Subcutaneous abdominal adipose tissue (tissue), 5 donors: Measurements from ENCODE around the gene ZNF511.
"Not testable (repeated sequence)": the region's sequence is repeated elsewhere in the genome, so short reads cannot be mapped to it uniquely, and the experiment has no call there.

Source experiments
- H3K27ac ChIP-seq: one replicate; pipeline ENCODE4 v1.7.0; 2013; ENCODE audit warnings: low read depth, mild to moderate bottlenecking, inconsistent platforms, low read length, moderate library complexity
- H3K27me3 ChIP-seq, 5 donors: one replicate each; pipeline ENCODE4 v1.7.0; 2013; ENCODE audit warnings: low read length in 5 of 5, inconsistent platforms in 1 of 5; ENCODE audit not compliant: control insufficient read depth in 5 of 5, insufficient read depth in 4 of 5
- H3K36me3 ChIP-seq, 5 donors: one replicate each; pipeline ENCODE4 v1.7.0; 2013; ENCODE audit warnings: low read length in 5 of 5; ENCODE audit not compliant: control insufficient read depth in 5 of 5, insufficient read depth in 5 of 5
- H3K4me1 ChIP-seq, 5 donors: one replicate each; pipeline ENCODE4 v1.7.0; 2013; ENCODE audit warnings: low read length in 5 of 5, mild to moderate bottlenecking in 3 of 5, moderate library complexity in 1 of 5; ENCODE audit not compliant: control insufficient read depth in 5 of 5, insufficient read depth in 5 of 5
- H3K4me3 ChIP-seq, 5 donors: one replicate each; pipeline ENCODE4 v1.7.0; 2013; ENCODE audit warnings: low read length in 5 of 5, low read depth in 1 of 5
- H3K9ac ChIP-seq, 5 donors: one replicate each; pipeline ENCODE4 v1.7.0; 2013; ENCODE audit warnings: low read length in 5 of 5, mild to moderate bottlenecking in 4 of 5, moderate library complexity in 3 of 5
- H3K9me3 ChIP-seq, 5 donors: one replicate each; pipeline ENCODE4 v1.7.0; 2013; ENCODE audit warnings: low read length in 5 of 5; ENCODE audit not compliant: control insufficient read depth in 5 of 5
- donor health status: healthy.
- donor health status: healthy.
- donor health status: healthy.
- donor health status: healthy.
- donor health status: healthy.

Gene ZNF511

DNA sequence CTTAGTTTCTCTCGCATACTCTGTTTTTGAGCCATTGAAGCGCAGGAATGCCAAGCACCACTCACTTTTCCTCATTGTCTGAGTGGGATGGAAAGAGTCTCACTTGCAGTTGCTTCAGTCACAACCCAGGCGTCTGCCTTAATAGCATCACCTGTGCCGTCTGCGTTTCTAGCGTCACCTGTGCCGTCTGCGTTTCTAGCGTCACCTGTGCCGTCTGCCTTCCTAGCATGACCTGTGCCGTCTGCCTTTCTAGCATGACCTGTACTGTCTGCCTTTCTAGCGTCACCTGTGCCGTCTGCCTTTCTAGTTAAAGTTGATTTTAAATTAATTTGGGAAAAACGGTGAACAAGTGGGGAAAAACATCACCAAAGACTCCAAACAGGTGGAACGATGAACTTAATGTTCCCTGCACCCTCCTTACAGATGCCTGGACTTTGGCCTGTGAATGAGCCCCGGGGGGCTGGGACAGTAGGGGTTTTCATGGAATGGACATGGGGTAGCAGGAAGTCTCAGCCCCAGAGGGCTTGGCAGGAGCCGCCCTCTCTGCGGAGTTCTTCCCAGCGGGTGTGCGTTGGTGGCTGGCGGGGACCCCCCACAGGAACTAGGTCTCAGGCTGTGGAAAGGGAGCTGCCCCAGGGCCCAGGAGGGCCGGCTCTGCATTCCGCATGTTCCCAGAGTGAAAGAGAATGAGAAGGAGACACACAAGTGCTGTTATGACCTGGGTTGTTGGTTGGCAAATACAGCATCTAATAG is 3.5 kb downstream of the ZNF511 start:
- Histone ChIP-seq H3K27me3 (no peaks in the 10 kb centered on the region), H3K9me3 (no peaks in the 10 kb centered on the region), H3K4me3 (no peak overlapping the region), H3K9ac (no peak overlapping the region), H3K4me1 (peaks cover 0 to 19% (median 17%) of the 10 kb centered on the region in 5 donors), H3K27ac (no peak overlapping the region), H3K36me3 (peaks cover 0 to 32% (median 26%) of the 10 kb centered on the region in 5 donors)

DNA sequence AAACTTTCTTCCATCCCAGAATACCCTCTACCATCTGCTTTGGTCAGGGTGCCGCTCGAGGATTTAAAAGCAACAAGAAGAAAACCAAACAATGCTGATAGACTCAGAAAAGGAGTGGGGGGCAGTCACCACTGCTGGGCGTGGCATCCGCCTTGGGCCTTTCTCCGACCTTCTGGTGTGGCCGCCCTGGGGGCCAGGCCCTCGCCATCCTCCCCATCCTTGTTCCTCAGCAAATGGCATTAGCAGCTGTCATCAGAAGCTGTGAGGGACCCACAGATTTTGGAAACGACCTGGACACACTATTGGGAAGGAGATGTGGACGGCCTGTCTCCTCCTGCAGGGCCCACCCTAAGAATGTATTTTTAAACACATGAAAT is 4.0 kb downstream of the ZNF511 start:
- no peaks in the 10 kb centered on the region for H3K9me3 ChIP-seq
- H3K4me1 ChIP-seq, result peaks cover 0 to 13% (median 12%) of the 10 kb centered on the region in 5 donors
- no peak overlapping the region for H3K27ac ChIP-seq
- H3K27me3 ChIP-seq, result no peaks in the 10 kb centered on the region
- no peak overlapping the region for H3K9ac ChIP-seq
- no peak overlapping the region for H3K4me3 ChIP-seq
- peaks cover 0 to 32% (median 26%) of the 10 kb centered on the region in 5 donors for H3K36me3 ChIP-seq

DNA sequence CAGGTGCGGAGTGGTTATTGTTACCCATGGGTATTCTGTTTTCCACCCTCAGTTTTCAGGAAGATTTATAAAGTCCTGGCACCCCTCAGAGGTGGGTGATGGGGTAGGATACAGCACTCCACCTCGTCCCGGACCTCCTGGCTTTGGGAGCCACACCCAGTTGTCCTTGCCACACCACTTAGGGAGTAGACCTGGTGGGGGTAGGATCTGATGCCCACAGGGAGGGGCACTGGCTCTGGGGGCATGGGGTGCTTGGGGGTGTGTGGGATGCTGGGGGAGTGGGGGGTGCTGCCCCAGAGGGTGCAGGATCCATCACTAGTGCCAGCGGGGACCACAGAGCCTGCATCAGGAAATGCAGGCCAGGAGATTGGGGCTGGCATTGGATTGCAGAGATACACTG is 4.5 kb downstream of the ZNF511 start:
- H3K4me1 ChIP-seq, result peaks cover 0 to 9% (median 7%) of the 10 kb centered on the region in 5 donors
- H3K4me3 ChIP-seq, result no peak overlapping the region
- H3K9ac ChIP-seq, result no peak overlapping the region
- peaks cover 0 to 32% (median 26%) of the 10 kb centered on the region in 5 donors for H3K36me3 ChIP-seq
- H3K27ac ChIP-seq, result no peak overlapping the region
- no peaks in the 10 kb centered on the region for H3K27me3 ChIP-seq
- H3K9me3 ChIP-seq, result no peaks in the 10 kb centered on the region

DNA sequence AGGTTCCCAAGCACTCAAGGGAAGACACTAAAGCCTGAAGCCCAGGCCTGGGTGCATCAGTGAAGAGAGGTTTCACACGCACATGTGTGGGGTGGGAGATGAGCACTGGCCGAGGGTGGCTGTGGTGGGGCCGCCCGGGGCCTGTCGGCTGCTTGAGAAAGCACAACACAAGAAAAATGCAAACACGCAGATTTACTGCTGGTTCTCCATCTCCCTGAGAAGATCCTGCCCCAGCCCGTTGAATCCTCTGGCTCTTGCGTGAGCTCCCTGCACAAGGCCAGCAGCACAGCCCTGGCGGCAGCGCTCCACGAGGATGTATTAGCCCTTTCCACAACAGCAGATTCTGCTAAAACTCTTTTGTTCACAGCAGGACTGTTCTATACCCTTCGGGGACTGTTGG is 6.2 kb downstream of the ZNF511 start:
- Histone ChIP-seq H3K4me3 (no peak overlapping the region), H3K4me1 (peaks cover 0 to 9% (median 7%) of the 10 kb centered on the region in 5 donors), H3K36me3 (peaks cover 0 to 29% (median 24%) of the 10 kb centered on the region in 5 donors), H3K27me3 (peaks cover 7 to 14% (median 11%) of the 10 kb centered on the region in 5 donors), H3K9me3 (no peaks in the 10 kb centered on the region), H3K27ac (no peak overlapping the region), H3K9ac (no peak overlapping the region)

DNA sequence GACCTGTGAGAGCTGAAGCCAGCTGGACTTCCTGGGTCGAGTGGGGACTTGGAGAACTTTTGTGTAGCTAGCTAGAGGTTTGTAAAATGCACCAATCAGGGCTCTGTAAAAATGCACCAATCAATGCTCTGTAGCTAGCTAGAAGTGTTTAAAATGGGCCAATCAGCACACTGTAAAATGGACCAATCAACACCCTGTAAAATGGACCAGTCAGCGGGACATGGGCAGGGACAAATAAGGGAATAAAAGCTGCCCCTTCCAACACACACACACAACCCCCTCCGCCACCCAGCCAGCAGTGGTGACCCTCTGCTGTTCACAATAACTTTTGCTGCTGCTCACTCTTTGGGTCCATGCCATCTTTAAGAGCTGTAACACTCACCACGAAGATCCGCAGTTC is 7.1 kb downstream of the ZNF511 start:
- H3K9me3 ChIP-seq, result peaks cover 0 to 2% (median 0%) of the 10 kb centered on the region in 5 donors
- peaks cover 0 to 20% (median 17%) of the 10 kb centered on the region in 5 donors for H3K36me3 ChIP-seq
- H3K4me1 ChIP-seq, result peaks cover 0 to 9% (median 7%) of the 10 kb centered on the region in 5 donors
- peaks cover 7 to 16% (median 11%) of the 10 kb centered on the region in 5 donors for H3K27me3 ChIP-seq
- H3K9ac ChIP-seq, result no peak overlapping the region
- H3K27ac ChIP-seq, result no peak overlapping the region
- no peak overlapping the region for H3K4me3 ChIP-seq

DNA sequence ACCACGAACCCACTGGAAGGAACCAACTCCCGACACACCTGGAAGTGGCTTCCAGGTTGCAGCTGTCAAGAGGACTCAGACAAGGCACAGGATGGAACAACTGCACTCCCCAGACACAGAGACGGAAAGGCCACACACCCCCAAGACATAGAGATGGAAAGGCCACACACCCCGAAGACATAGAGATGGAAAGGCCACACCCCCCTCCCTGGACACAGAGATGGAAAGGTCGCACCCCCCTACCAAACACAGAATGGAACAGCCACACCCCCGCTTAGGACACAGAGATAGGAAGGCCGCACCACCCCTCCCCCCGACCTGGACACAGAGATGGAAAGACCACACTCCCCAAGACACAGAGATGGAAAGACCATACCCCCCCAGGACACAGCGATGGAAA is 7.6 kb downstream of the ZNF511 start:
- Histone ChIP-seq H3K4me3 (no peak overlapping the region), H3K9me3 (peaks cover 0 to 6% (median 0%) of the 10 kb centered on the region in 5 donors), H3K27ac (no peak overlapping the region), H3K4me1 (peaks cover 0 to 9% (median 7%) of the 10 kb centered on the region in 5 donors), H3K9ac (no peak overlapping the region), H3K27me3 (peaks cover 7 to 16% (median 11%) of the 10 kb centered on the region in 5 donors), H3K36me3 (peaks cover 0 to 19% (median 17%) of the 10 kb centered on the region in 5 donors)

DNA sequence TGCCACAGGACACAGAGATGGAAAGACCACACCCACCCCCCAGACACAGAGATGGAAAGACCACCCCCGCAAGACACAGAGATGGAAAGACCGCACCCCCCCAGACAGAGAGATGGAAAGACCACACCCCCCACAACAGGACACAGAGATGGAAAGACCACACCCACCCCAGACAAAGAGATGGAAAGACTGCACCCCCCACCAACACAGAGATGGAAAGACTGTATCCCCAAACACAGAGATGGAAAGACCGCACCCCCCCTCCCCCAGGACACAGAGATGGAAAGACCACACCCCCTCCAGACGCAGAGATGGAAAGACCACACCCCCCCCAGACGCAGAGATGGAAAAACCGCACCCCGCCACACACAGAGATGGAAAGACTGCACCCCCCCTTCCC is 8.0 kb downstream of the ZNF511 start:
- Histone ChIP-seq H3K9ac (no peak overlapping the region), H3K36me3 (peaks cover 0 to 14% (median 12%) of the 10 kb centered on the region in 5 donors), H3K4me1 (peaks cover 0 to 9% (median 7%) of the 10 kb centered on the region in 5 donors), H3K4me3 (no peak overlapping the region), H3K9me3 (peaks cover 0 to 7% (median 0%) of the 10 kb centered on the region in 5 donors), H3K27me3 (peaks cover 7 to 16% (median 11%) of the 10 kb centered on the region in 5 donors), H3K27ac (no peak overlapping the region)

DNA sequence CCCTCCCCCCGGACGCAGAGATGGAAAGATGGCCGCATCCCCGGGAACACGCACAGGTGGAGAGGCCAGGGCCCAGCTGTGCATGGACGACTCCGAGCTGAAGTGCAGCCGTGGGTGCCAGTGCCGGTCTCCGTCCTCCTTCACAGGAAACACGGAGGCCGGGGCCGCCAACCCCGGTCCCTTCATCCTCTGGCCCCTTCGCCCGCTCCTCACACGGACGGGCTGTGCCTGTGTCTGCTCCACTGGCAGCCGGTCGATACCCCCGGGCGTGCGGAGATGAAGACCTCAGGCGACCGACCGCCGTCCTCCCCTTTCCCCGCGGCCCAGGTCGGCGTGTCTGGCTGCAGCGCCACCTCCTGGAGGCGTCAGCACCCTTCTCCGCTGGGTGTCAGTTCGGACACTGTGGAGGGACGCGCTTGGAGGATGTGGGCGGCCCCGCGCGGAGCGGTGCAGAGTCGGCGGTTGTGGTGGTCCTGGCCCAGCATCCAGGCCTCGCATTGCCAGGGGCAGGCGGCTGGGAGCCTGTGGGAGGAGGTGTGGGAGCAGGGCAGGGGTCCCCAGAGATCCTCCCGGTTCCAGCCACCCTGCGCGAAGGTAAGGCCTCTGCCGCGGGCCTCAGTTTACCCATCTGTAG is 9.9 kb downstream of the ZNF511 start:
- Histone ChIP-seq H3K27ac (no peak overlapping the region), H3K27me3 (peaks cover 7 to 19% (median 11%) of the 10 kb centered on the region in 5 donors), H3K4me1 (peaks cover 0 to 9% (median 7%) of the 10 kb centered on the region in 5 donors), H3K4me3 (peak overlapping the region in 3 of 5 donors; percentile 41 to 54 (median 45)), H3K9me3 (peaks cover 0 to 7% (median 0%) of the 10 kb centered on the region in 5 donors), H3K36me3 (no peaks in the 10 kb centered on the region), H3K9ac (peak overlapping the region in 1 of 5 donors; percentile 17)

DNA sequence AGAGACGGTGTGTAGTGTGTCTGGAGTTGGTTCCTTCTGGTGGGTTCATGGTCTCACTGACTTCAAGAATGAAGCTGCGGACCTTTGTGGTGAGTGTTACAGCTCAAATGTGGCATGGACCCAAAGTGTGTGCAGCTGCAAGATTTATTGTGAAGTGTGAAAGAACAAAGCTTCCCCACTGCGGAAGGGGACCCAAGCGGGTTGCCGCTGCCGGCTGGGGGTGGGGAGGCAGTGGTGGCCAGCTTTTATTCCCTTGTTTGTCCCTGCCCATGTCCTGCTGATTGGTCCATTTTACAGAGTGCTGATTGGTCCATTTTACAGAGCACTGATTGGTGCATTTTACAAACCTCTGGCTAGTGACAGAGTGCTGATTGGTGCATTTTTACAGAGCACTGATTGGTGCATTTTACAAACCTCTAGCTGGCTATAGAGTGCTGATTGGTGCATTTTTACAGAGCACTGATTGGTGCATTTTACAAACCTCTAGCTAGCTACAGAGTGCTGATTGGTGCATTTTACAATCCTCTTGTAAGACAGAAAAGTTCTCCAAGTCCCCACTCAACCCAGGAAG is 12.2 kb downstream of the ZNF511 start:
- H3K27me3 ChIP-seq, result peaks cover 16 to 29% (median 21%) of the 10 kb centered on the region in 5 donors
- not testable (repeated sequence) for H3K36me3 ChIP-seq, H3K27ac ChIP-seq, H3K9me3 ChIP-seq, H3K9ac ChIP-seq, H3K4me3 ChIP-seq
- peaks cover 0 to 20% (median 15%) of the 10 kb centered on the region in 5 donors for H3K4me1 ChIP-seq
